ENCODE measurements around the gene PABPN1.
"Not testable (repeated sequence)": the region's sequence is repeated elsewhere in the genome, so short reads cannot be mapped to it uniquely, and the experiment has no call there.

The PABPN1 gene

DNA sequence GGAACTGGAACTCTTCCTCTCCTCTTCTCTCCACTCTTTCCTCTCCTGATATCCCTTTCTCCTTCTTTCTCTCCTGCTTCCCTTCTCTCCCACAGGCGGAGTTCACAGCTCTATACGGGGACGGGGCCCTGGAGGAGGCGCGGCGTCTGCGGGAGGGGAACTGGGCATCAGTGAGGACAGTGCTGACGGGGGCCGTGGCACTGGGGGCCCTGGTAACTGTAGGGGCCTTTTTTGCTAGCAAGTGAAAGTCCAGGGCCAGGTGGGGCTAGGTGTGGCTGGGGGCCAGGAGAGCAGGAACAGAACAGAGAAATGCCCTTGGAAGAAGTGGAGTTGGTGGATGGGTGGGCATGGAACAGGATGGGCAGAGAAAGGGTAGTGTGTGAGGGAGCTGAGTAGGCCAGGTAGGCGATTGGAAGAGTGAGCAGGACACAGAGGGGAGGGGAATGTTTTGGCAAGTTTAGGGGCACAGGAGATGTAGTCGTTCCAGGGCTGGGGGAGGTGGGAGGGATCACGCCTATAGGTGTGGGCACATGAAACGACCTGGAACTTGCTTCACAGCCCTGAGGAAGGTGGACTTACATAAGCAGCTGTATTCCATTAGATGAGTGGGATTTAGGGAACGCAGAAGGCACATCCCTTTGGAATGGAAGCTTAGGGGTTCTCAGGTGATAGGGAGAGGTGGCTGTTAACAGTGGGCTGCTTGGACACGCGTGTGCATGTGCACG is 12.4 kb upstream of the PABPN1 start:
- no peak for DNase-seq
- no peak for TF ChIP-seq GATA1 (IDR thresholded peaks at IDR 0.05; ENCODE audit: low read depth, low read length)
- no peak for TF ChIP-seq POLR2A (IDR thresholded peaks at IDR 0.05; ENCODE audit: low read length)

DNA sequence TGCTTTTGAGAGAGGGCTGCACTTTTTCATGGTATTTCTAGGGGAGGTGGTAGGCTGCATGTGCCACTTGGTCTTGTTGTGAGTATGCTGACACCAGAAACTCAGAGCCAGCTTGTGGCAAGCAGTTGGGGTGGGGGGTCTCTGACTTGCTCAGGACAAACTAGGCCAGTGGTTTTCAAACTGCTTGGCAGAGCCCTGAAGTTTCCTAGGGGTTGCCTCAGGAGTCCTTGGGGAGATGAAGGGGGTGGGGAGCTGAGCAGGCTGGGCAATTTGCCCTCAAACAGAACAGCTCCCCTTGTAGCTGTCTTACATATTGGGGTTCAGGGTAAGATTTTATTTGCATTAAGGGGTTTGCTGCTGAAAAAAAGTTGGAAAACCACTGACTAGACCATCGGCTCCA is 10.7 kb upstream of the PABPN1 start:
- TF ChIP-seq POLR2A (IDR thresholded peaks at IDR 0.05; ENCODE audit: low read length) (no peak), GATA1 (IDR thresholded peaks at IDR 0.05; ENCODE audit: low read depth, low read length) (no peak)
- no peak for DNase-seq

DNA sequence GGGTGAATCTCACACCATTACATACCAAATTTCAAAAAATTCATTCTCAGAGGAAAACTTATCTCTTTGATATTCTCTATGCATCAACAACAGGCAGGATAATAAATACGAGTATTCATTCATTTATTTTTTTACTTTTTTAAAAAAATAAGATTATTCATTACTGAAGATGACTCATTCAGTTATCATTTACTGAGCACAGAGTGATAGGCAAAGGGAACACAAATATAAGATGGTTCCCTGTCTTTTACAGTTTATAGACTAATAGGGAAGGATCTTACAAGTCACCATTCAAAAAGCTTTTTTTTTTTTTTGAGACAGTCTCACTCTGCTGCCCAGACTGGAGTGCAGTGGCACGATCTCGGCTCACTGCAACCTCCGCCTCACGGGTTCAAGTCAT is 5.0 kb upstream of the PABPN1 start:
- DNase-seq = no peak
- TF ChIP-seq POLR2A (IDR thresholded peaks at IDR 0.05; ENCODE audit: low read length) (no peak), GATA1 (IDR thresholded peaks at IDR 0.05; ENCODE audit: low read depth, low read length) (no peak)

DNA sequence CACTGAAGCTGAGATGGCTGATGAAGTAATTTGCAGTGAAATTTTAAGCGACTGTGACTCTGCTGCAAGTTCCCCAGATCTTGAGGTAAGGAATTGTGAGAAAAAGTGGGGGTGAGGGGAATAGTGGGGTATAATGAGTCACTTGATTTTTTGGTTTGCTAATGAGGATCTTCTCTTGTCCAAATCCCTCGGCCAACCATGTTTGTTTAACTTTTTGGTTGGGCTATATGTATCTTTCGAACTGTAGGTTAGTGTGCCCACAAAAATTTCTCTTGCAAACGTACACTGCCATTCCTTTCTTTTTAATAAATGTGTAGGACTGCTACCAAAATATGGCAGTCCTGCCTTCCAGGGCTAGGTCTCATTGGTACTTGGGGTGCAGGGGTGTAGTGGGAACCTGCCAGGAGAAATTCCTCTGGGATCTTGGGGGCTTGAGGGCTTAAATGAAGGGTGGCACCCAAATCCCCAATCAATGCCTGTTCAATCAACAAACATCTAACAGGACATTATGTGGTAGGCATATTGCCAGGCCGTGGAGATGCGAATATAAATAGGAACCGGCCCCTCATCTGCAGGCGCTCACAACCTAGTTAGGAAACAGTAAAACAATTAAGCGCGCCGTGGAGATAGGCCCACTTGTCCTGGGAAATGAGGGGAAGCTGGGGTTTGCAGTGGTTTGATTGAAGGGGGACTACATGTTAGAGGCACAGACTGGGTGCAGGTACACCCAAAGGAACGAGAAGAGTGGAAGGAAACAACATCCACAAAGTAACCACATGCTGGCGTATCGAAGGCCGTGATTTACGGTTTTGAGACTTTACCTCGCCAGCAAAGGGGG is 1.3 kb upstream of the PABPN1 start:
- TF ChIP-seq GATA1 (IDR thresholded peaks at IDR 0.05; ENCODE audit: low read depth, low read length) (no peak), POLR2A (IDR thresholded peaks at IDR 0.05; ENCODE audit: low read length) (no peak)
- no peak for DNase-seq

DNA sequence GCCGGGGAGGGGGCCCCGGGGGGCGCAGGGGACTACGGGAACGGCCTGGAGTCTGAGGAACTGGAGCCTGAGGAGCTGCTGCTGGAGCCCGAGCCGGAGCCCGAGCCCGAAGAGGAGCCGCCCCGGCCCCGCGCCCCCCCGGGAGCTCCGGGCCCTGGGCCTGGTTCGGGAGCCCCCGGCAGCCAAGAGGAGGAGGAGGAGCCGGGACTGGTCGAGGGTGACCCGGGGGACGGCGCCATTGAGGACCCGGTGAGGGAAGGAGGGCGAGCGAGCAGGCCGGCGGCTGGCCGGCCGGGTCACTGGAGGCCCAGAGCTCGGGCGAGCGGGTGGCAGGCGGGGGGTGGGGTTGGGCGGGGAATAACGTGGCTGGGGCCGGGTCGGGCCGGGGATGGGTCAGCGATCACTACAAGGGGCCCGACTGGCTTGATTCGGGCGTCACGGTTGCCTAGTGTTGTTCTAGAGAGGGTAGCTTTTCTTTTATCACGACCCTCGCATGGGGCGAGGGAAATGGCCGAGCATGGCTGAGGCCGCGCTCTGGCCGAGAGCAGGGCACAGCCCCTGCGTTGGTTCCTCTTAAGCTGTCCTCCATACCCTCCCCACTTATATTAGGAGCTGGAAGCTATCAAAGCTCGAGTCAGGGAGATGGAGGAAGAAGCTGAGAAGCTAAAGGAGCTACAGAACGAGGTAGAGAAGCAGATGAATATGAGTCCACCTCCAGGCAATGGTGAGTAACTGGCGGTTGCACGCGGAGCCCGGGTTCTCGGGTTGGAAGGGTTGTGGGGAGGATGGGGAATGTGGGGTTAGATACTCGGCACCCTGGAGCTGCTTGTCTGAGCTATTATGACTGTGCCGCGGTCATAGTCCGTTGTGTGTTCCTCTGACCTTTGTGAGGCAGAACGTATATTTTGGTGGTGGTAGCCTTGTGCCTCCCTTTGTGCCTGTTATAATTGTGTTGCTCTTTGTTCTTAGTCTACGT is 603 bp downstream of the PABPN1 start:
- TF ChIP-seq GATA1 (IDR thresholded peaks at IDR 0.05; ENCODE audit: low read depth, low read length) = no peak
- TF ChIP-seq POLR2A (IDR thresholded peaks at IDR 0.05; ENCODE audit: low read length) = peak; percentile 52
- peak; percentile 67 to 76 for DNase-seq

DNA sequence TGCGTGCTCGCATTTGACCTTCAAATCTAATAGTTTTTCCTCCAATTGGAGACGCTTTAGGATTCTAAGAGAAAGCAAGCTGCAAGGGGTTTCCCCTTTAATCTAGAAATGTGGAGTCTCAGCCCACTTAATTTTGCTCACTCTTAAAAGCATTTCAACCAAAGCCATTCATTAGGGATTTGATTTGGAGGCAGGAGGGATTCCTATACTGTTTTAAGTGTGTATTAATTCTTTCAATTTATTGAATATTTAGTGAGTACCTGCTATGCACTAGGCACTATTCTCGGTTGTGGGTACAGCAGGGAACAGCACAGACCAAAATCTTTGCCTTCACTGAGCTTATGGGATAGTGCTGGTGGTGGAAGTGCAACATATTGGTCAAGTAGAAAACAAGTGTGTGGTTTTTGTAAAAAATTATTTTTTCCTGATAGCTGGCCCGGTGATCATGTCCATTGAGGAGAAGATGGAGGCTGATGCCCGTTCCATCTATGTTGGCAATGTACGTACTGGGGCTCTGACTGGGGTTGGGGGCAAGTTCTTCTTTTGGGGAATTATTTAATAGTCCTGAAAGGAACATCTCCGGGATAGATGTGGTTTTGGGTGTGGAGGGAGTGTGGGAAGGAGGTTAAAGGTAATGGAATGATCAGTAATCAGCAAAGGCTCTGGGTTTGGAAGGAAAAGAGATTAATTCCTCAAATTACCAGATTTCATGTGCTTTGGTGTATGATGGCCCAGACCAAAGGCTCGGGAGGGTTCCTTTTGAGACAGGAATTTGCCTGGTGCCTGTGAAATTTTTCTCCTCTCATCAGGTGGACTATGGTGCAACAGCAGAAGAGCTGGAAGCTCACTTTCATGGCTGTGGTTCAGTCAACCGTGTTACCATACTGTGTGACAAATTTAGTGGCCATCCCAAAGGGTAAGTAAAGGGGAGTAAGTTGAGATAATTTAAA is 1.6 kb downstream of the PABPN1 start:
- no peak for TF ChIP-seq POLR2A (IDR thresholded peaks at IDR 0.05; ENCODE audit: low read length)
- DNase-seq = no peak

DNA sequence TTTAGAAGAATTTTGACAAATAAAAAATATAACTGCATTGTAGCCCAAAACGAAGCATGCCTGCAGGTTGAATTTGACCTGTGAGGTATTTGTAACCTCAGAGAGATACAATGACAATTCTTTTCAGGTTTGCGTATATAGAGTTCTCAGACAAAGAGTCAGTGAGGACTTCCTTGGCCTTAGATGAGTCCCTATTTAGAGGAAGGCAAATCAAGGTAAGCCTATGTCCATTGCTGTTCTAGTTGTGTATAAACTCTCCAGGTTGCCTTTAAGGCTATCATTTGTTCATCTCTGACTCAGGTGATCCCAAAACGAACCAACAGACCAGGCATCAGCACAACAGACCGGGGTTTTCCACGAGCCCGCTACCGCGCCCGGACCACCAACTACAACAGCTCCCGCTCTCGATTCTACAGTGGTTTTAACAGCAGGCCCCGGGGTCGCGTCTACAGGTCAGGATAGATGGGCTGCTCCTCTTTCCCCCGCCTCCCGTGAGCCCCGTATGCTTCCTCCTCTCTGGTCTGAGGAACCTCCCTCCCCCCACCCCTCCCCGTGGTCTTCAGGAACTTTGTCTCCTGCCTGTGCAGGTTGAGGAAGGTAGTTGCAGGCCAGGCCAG is 2.7 kb downstream of the PABPN1 start:
- TF ChIP-seq GATA1 (IDR thresholded peaks at IDR 0.05; ENCODE audit: low read depth, low read length) (no peak), POLR2A (IDR thresholded peaks at IDR 0.05; ENCODE audit: low read length) (no peak)
- DNase-seq = no peak

DNA sequence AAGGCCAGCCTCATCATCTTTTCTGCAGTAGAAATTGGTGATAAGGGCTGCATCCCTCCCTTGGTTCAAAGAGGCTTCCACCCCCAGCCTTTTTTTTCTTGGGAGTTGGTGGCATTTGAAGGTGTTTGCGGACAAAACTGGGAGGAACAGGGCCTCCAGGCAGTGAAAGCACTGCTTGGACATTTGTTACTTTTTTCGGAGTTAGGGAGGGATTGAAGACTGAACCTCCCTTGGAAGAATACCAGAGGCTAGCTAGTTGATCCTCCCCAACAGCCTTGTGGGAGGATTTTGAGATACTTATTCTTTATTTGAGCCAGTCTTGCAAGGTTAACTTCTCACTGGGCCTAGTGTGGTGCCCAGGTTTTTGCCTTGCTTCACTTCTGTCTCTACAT is 3.2 kb downstream of the PABPN1 start:
- no peak for DNase-seq
- TF ChIP-seq POLR2A (IDR thresholded peaks at IDR 0.05; ENCODE audit: low read length) (no peak), GATA1 (IDR thresholded peaks at IDR 0.05; ENCODE audit: low read depth, low read length) (no peak)

DNA sequence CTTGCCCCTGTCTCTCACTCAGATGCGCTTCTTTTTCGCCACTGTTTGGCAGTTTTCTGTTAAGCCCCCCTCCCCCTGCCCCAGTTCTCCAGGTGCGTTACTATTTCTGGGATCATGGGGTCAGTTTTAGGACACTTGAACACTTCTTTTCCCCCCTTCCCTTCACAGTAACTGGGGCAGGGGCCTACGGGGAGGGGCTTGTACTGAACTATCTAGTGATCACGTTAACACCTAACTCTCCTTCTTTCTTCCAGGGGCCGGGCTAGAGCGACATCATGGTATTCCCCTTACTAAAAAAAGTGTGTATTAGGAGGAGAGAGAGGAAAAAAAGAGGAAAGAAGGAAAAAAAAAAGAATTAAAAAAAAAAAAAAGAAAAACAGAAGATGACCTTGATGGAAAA is 3.7 kb downstream of the PABPN1 start:
- no peak for DNase-seq
- TF ChIP-seq GATA1 (IDR thresholded peaks at IDR 0.05; ENCODE audit: low read depth, low read length) (no peak), POLR2A (IDR thresholded peaks at IDR 0.05; ENCODE audit: low read length) (no peak)

DNA sequence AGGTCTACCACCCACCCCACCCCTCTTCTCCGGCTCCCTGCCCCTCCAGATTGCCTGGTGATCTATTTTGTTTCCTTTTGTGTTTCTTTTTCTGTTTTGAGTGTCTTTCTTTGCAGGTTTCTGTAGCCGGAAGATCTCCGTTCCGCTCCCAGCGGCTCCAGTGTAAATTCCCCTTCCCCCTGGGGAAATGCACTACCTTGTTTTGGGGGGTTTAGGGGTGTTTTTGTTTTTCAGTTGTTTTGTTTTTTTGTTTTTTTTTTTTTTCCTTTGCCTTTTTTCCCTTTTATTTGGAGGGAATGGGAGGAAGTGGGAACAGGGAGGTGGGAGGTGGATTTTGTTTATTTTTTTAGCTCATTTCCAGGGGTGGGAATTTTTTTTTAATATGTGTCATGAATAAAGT is 4.5 kb downstream of the PABPN1 start:
- not testable (repeated sequence) for DNase-seq

DNA sequence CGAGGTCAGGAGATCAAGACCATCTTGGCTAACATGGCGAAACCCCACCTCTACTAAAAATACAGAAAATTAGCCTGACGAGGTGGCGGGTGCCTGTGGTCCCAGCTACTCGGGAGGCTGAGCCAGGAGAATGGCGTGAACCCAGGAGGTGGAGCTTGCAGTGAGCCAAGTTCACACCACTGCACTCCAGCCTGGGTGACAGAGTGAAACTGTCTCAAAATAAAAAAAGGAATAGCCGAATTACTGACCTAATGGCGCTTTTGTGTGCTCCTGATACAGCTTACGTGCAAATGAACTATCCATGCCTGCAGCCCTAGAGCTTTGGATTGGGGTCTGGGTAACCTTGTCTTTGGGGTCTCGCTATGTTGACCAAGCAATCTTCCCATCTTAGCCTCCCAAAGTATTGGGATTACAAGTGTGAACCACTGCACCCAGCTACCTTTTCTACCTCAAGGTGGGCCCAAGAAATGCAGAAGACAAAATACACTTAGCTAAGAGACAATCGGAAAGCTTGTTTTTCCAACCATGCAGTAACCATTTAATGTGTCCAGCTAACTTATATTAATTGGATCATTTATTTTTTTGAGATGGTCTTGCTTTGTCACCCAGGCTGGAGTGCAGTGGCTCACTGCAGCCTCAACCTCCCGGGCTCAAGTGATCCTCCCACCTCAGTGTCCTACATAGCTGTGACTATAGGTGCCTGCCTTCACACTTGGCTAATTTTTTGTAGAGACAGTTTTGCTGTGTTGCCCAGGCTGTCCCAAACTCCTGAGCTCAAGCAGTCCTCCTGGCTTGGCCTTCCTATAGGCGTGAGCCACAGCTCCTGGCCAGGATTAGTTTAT is 5.5 kb downstream of the PABPN1 start:
- TF ChIP-seq GATA1 (IDR thresholded peaks at IDR 0.05; ENCODE audit: low read depth, low read length) = no peak
- no peak for TF ChIP-seq POLR2A (IDR thresholded peaks at IDR 0.05; ENCODE audit: low read length)
- no peak for DNase-seq
